ENCODE data around the gene ANAPC2.
A peak's percentile ranks its signal among the peaks of the same experiment; 100 is the strongest.

The ANAPC2 gene

GRCh38 chr9:137188490-137189296, at the start of gene ANAPC2, which contains the start of gene SSNA1:
ANAPC2 (minus strand) TSS chr9:137188560; CDS start chr9:137188532, 28 bp downstream.
SSNA1 (plus strand) TSS chr9:137188676; CDS start chr9:137188727, 51 bp downstream.
- DNase-seq (ENCODE audit: low spot score): peak; percentile 93

DNA sequence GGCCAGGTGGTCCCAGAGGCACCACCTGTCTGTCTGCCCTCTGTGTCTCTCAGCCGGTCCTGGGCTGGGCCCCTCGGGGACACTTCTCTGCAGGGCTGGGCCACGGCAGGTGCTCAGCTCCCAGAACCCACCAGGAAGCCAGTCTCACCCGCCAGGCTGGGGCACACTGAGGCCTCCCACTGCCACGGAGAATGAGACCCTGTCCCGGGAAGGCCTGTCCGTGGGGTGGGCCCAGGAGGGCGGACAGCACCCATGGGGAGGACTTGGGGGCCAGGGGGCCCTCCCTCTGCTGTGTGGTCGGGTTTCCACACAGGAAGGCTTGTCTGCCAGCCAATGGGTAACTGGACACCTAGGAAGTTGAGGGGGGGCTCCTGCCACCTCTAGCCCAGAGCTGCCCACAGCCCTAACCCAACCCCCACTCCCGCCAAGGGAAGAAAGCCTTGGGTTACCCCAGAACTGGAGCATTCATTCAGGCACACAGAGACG, 48.6 kb upstream of the ANAPC2 start:
- no peak for DNase-seq (ENCODE audit: low spot score)

DNA sequence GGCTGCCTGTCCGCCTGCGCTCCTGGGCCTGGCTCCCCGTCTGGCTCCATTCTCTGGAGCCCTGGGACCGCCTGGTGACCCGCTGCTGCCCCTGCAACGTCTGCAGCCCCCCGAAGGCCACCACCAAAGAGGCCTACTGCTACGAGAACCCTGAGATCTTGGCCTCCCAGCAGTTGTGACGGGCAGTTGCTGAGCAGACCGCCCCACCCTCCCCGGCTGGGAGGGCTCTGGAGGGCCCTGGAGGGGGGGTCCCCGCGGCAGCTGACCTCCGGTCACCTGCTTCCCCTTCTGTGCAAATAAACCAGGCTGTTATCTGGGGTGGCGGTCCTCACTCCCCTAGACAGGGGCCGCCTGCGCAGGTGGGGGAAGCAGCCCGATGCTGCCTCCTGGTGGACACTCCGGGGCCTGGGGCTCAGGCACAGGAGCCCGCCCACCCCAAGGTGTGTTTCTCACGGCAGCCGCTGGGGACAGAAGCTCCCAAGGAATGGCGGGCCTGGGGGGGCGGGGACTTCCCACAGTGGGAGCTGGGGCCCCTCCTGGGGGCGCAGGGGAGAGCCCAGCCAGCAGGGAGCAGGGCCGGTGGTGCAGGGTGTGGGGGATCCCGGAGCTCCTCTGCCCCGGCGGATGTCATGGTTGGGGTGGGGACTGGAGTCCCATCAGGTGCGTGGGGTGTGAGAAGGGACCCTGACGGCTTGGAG, 48.0 kb upstream of the ANAPC2 start:
- DNase-seq (ENCODE audit: low spot score): peak; percentile 72

DNA sequence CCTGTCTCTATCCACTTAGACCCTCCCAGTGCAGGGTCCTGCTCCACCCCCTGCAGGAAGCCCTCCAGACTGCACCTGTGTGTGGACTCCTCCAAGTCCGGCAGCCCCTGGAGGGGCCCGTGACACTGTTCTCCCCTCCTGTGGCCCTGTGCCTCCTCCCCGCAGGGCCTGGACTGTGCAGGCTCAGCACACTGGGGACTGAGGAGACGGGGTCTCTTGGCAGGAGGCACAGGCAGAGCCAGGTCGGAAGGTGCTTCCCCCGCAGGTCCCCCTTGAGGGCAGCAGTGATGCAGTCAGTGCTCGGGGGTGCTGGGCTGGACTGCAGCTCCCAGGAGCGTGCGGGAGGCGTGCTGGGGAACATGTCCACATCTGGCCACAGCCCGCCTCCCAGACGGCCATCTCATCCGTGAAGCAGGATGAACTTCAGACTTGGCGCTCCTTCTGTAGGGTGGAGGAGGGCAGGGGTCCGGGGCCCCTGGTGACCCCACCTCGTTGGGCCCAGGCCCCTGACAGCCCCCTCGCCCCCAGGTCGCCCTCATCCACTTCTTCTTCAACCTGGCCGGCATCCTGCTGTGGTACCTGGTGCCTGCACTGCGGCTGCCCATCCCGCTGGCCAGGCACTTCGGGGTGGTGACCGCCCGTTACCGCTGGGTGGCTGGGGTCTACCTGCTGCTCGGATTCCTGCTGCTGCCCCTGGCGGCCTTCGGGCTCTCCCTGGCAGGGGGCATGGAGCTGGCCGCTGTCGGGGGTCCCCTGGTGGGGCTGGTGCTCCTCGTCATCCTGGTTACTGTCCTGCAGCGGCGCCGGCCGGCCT, 47.3 kb upstream of the ANAPC2 start:
- DNase-seq (ENCODE audit: low spot score): no peak

DNA sequence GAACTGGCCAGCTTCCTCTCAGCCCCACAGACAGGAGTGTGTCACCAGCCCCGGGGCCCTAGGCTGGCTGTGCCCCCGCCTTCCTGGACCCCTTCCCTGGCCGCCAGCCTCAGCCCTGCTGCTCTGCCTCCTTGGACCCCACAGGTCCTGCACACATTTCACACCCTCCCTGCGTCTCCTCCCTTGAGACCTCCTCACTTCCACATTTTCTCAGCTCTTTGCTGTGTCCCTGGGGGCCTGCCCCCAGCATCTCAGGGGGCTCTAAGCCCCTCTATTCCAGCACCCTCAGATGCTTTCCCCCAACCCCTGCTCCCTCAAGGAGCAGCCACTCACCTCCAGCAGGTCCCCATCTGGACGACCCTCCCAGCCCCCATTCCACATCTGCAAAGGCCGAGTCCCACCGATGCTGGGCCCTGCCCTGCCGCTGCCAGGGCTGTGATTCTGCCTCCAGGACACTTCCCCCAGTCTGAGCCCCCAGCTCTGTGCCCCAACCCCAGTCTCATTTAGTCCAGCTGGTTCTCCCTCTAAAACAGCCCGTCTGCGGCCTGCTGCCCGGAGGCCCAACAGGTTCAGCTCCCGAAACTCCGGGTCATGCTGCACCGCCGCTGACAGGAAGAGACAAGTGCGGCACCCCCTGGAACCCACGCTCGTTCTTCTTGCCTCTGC, 46.5 kb upstream of the ANAPC2 start:
- DNase-seq (ENCODE audit: low spot score): no peak

DNA sequence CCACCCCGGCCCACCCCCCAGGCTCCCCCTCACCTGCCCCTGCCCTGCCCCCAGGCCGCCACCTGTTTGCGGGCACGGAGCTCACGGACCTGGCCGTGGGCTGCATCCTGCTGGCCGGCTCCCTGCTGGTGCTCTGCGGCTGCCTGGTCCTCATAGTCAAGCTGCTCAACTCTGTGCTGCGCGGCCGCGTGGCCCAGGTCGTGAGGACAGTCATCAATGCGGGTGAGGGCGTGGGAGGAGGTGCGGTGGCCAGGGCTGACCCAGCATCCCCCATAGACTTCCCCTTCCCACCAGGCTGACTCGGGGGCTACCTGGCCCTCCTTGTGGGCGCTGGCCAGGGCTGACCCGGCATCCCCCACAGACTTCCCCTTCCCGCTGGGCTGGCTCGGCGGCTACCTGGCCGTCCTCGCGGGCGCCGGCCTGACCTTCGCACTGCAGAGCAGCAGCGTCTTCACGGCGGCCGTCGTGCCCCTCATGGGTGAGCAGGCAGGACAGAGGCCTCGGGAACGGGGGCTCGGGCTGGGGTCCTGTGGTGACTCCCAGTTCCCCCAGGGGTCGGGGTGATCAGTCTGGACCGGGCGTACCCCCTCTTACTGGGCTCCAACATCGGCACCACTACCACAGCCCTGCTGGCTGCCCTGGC, 45.8 kb upstream of the ANAPC2 start:
- DNase-seq (ENCODE audit: low spot score): no peak

DNA sequence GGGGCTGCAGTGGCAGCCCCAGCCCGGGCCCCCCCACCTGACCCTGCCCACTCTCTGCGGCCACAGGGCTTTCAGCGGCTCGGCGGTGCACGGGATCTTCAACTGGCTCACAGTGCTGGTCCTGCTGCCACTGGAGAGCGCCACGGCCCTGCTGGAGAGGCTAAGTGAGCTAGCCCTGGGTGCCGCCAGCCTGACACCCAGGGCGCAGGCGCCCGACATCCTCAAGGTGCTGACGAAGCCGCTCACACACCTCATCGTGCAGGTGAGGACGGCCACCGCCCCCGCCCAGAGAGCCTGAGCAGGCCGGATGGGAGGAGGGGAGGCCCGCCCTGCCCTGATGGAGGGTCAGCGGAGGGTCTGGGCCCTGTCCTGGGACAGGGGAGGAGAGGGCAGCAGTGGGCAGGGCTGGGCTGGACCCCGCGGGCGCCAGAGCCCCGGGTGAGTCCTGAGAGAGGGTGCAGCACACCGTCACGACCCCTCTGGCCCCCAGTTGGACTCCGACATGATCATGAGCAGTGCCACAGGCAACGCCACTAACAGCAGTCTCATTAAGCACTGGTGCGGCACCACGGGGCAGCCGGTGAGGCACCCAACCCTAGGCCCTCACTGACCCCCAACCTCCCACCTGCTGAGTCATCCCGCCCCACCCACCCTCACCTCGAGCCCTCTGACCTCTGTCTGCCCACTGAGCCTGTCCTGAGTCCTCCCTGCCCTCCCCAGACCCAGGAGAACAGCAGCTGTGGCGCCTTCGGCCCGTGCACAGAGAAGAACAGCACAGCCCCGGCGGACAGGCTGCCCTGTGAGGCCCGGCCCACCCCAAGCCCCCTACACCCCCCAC, 45.0 kb upstream of the ANAPC2 start:
- DNase-seq (ENCODE audit: low spot score): no peak

DNA sequence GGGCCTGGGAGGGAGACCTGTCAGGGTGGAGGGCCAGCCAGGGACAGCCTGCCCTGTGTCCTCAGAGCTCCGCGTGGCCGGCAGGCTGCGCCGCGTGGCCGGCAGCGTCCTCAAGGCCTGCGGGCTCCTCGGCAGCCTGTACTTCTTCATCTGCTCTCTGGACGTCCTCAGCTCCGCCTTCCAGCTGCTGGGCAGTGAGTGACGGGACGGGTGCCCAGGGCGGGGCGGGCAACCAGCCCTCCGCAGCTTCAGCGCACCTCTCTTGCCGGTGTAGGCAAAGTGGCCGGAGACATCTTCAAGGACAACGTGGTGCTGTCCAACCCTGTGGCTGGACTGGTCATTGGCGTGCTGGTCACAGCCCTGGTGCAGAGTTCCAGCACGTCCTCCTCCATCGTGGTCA, 44.1 kb upstream of the ANAPC2 start:
- no peak for DNase-seq (ENCODE audit: low spot score)

GRCh38 chr9:137232101-137232500, 43.7 kb upstream of the ANAPC2 start:
- no peak for DNase-seq (ENCODE audit: low spot score)

- no peak for DNase-seq (ENCODE audit: low spot score)
These were observed 43.1 kb upstream of the ANAPC2 start for GRCh38 chr9:137231372-137232039.

- no peak for DNase-seq (ENCODE audit: low spot score)
These were observed 42.5 kb upstream of the ANAPC2 start, which contains the start of gene SLC34A3 for GRCh38 chr9:137230705-137231371. SLC34A3 (plus strand) TSS chr9:137230901; CDS start chr9:137231703, 802 bp downstream.

GRCh38 chr9:137229903-137230704, 41.7 kb upstream of the ANAPC2 start:
- DNase-seq (ENCODE audit: low spot score): no peak

DNA sequence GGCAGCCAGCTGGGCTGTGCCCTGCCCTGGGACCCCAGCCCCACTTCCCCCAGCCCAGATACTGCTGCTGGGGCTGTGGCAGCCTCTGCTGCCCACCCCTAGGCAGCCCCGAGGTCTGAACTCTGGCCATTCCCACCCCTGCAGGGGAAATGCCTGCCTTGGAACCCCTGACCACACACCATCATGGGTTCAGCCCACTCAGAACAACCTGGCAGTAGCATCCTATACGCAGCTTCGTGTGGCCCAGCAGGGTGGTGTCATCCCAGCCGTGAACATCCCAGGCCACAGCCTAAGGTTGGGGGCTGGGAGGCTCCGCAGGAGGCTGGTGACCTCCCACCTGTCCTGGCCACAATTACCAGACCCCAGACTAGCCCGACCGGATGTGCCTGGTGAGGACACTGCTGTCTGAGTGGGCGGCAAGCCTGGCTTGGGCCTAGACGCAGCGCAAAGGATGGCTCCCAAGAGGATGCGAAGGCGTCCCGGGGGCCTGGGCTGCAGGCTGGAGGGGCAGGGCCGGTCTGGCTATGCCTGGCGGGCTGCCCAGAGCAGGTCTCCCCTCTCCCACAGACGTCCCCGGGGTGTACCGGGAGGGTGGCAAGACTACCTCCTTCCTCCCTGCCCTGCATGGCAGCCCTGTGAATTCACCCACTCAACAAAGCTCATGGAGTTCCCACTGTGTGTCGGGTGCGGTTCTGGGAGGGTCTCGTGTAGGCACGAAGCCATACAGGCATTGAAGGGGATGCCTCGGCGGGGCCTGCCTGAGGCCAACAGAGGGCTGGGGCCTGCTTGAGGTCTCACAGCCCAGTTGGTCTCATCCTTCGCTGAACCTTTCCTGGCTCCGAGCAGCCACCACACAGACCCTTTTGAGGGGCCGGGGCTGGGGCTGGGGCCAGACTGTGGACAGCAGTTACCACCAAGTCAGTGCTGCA, 40.9 kb upstream of the ANAPC2 start:
- no peak for DNase-seq (ENCODE audit: low spot score)

DNA sequence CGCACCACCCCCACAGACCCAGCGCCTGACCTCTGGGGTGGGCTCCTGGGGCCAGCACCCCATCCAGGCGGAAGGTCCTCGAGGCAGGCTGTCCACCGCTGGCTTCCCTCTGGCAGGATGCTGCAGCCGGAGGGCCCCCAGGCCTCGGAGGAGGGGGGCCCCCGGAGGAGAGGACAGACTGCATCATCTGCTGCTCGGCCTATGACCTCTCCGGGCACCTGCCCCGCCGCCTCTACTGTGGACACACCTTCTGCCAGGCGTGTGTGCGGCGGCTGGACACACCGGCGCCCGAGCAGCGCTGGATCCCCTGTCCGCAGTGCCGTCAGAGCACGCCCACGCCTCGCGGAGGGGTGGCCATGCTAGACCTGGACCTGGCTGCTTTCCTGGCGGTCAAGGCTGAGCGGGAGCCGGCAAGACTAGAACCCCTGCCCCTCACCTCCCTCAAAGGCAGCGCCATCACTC, 40.2 kb upstream of the ANAPC2 start:
- DNase-seq (ENCODE audit: low spot score): no peak

- no peak for DNase-seq (ENCODE audit: low spot score)
These were observed 39.6 kb upstream of the ANAPC2 start for GRCh38 chr9:137227853-137228505.

DNA sequence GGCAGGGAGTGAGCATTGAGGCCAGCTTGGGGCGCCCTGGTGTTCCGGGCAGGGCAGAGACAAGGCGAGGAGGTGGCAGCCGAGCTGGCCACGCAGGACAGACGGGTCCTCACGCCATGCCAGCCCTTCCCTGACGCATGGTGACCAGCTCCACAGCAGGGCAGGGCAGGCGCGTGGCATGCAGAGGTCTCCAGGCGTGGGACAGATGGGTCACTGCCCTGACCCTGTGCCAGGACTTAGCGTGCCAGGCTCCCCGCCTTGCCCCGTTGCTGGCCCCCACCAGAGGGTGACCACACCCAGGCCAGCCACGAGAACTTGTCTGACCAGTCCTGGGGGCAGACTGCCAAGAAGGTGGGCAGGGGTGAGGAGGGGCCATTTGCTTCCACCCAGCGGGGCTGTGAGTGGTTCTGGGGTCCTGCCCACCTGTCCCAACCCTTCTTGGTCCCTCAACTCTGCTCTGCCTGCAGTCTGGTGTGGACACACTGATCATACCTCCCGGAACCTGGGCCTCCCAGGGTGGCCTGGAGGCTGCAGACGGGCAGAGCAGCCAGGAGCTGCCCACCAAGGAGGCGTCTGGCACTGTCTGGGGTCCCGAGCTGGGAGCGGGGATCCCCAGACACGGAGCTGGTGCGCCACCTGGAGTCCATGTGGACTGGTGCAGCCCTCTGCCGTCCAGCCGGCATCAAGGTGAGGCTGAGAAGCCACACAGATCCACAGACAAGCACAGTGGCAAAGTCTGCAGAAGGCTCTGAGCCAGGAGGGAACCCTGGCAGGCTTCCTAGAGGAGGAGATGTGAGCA, 38.9 kb upstream of the ANAPC2 start, which contains the start of gene RNF224:
Gene RNF224 (plus strand): TSS at position 449 of the 799 bp plus-strand sequence. CDS start 834 bp downstream, outside the sequence.
- no peak for DNase-seq (ENCODE audit: low spot score)

Data from globus pallidus (tissue), 1 donor.